H1 (cell line): ENCODE measurements around the gene PAIP2. TPM values are rescaled to one million over a fixed set of nuclear protein-coding genes. Genes with fewer than 3 reads are reported as not detected.

Experiments used
- FOSL1 ChIP-seq: IDR thresholded peaks from 2 replicates; pipeline ENCODE4 v1.6.1; 2011; ENCODE audit warnings: mild to moderate bottlenecking, low read depth, low read length, moderate library complexity; ENCODE audit not compliant: insufficient read depth
- GTF2F1 ChIP-seq: IDR thresholded peaks from 2 replicates; pipeline ENCODE4 v1.6.1; 2012; ENCODE audit warnings: low read depth, low read length, improper control_type of control experiment, borderline replicate concordance
- HDAC6 ChIP-seq: IDR thresholded peaks from one replicate; pipeline ENCODE4 v1.7.1; 2012; ENCODE audit warnings: low read depth, mild to moderate bottlenecking, inconsistent platforms, low read length, moderate library complexity
- SIRT6 ChIP-seq: IDR thresholded peaks from one replicate; pipeline ENCODE4 v1.7.1; 2012; ENCODE audit warnings: low read length, inconsistent platforms
- TAF7 ChIP-seq: optimal IDR thresholded peaks from 2 replicates; pipeline ENCODE3; 2011; ENCODE audit warnings: low read depth, mild to moderate bottlenecking, inconsistent platforms, low read length, moderate library complexity, borderline replicate concordance
- TBP ChIP-seq: IDR thresholded peaks from 2 replicates; pipeline ENCODE4 v1.6.1; 2011; ENCODE audit warnings: low read depth, low read length, improper control_type of control experiment
- TCF12 ChIP-seq: IDR thresholded peaks from 2 replicates; pipeline ENCODE4 v1.6.1; 2011; ENCODE audit warnings: low read depth, mild to moderate bottlenecking, low read length
- YY1 ChIP-seq: IDR thresholded peaks from 2 replicates; pipeline ENCODE4 v1.6.1; 2011; ENCODE audit warnings: low read depth, mild to moderate bottlenecking, low read length
- polyA plus RNA-seq, 7 experiments: library from polyadenylated mRNA; depleted of rRNA in 3 of 7; stranded (reverse) in 5 of 7; unstranded in 2 of 7; fragments of >200 nt in 5 of 7; fragments of 200-250 nt in 2 of 7; gene quantifications; 1 replicate in 5 of 7; 2 replicates in 1 of 7; 4 replicates in 1 of 7; pipeline versions ENCODE4 v1.2.1 to v1.2.3, GENCODE V29; 2011 to 2013; ENCODE audit warnings: missing spikeins in 2 of 7, mixed read lengths in 2 of 7
- total RNA-seq: library from RNA; stranded (reverse); fragmentation: NEBNext Ultra II Directional; extraction: Animal tissue kit (Norgen Biotek cat#: 25700); gene quantifications from 2 replicates; pipeline ENCODE4 v1.2.1, GENCODE V29; 2021
- TF ChIP-seq, protein P1 (sequence below): fragments of 300-600 bp; sonication (generic); IDR thresholded peaks from 2 replicates; pipeline ENCODE4 v1.7.1; 2012; ENCODE audit warnings: low read length, moderate library complexity, mild to moderate bottlenecking, inconsistent platforms; ENCODE audit not compliant: insufficient replicate concordance
- TF ChIP-seq, protein P2 (sequence below): IDR thresholded peaks from 2 replicates; pipeline ENCODE4 v1.6.1; 2012; ENCODE audit warnings: inconsistent platforms

Gene PAIP2
- total and polyA plus RNA-seq, 2 of the 8 experiments (the other 6 are each of a cell fraction or from before 2014, with no cell fraction given): 87.6 to 162 TPM

DNA sequence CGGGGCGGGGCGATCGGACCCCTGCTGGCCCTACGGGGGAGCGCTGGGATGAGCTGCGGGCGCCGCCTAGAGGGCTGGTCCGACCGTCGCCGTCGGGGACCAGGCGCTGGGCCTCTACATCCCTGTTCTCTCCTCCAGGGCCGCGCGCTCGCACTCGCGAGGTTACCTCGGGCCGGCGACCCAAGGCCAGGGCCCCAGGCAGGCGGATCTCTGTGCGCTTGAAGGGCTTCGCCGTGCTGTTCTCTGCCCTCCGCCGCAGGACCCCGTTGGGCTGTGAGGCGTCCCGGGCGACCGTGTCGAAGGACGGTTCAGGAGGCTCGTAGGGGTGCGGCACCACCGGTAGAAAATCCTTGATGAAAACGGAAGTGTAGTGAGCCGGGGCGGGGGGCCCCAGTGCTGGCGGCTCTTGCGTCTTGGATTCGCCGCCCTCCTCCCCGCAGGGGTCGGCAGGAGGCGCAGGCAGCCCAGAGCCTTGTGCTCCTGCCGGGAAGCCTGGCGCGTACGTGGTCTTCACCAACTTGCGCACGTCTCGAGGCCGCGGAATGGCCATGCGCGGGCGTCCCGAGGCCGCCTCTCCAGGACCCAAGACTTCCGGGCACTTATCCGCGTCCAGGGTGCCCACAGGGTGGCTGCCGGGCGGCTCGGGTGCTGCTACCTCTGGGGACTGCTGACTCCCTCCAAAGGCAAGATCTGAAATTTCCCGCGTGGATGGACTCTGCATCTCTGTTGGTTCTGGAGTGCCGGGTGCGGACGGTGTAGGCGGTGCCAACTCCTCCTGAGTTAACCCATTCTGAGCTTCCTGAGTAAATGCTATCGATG lies 51.2 kb downstream of the PAIP2 start (continued):
- TF ChIP-seq, protein P1, sequence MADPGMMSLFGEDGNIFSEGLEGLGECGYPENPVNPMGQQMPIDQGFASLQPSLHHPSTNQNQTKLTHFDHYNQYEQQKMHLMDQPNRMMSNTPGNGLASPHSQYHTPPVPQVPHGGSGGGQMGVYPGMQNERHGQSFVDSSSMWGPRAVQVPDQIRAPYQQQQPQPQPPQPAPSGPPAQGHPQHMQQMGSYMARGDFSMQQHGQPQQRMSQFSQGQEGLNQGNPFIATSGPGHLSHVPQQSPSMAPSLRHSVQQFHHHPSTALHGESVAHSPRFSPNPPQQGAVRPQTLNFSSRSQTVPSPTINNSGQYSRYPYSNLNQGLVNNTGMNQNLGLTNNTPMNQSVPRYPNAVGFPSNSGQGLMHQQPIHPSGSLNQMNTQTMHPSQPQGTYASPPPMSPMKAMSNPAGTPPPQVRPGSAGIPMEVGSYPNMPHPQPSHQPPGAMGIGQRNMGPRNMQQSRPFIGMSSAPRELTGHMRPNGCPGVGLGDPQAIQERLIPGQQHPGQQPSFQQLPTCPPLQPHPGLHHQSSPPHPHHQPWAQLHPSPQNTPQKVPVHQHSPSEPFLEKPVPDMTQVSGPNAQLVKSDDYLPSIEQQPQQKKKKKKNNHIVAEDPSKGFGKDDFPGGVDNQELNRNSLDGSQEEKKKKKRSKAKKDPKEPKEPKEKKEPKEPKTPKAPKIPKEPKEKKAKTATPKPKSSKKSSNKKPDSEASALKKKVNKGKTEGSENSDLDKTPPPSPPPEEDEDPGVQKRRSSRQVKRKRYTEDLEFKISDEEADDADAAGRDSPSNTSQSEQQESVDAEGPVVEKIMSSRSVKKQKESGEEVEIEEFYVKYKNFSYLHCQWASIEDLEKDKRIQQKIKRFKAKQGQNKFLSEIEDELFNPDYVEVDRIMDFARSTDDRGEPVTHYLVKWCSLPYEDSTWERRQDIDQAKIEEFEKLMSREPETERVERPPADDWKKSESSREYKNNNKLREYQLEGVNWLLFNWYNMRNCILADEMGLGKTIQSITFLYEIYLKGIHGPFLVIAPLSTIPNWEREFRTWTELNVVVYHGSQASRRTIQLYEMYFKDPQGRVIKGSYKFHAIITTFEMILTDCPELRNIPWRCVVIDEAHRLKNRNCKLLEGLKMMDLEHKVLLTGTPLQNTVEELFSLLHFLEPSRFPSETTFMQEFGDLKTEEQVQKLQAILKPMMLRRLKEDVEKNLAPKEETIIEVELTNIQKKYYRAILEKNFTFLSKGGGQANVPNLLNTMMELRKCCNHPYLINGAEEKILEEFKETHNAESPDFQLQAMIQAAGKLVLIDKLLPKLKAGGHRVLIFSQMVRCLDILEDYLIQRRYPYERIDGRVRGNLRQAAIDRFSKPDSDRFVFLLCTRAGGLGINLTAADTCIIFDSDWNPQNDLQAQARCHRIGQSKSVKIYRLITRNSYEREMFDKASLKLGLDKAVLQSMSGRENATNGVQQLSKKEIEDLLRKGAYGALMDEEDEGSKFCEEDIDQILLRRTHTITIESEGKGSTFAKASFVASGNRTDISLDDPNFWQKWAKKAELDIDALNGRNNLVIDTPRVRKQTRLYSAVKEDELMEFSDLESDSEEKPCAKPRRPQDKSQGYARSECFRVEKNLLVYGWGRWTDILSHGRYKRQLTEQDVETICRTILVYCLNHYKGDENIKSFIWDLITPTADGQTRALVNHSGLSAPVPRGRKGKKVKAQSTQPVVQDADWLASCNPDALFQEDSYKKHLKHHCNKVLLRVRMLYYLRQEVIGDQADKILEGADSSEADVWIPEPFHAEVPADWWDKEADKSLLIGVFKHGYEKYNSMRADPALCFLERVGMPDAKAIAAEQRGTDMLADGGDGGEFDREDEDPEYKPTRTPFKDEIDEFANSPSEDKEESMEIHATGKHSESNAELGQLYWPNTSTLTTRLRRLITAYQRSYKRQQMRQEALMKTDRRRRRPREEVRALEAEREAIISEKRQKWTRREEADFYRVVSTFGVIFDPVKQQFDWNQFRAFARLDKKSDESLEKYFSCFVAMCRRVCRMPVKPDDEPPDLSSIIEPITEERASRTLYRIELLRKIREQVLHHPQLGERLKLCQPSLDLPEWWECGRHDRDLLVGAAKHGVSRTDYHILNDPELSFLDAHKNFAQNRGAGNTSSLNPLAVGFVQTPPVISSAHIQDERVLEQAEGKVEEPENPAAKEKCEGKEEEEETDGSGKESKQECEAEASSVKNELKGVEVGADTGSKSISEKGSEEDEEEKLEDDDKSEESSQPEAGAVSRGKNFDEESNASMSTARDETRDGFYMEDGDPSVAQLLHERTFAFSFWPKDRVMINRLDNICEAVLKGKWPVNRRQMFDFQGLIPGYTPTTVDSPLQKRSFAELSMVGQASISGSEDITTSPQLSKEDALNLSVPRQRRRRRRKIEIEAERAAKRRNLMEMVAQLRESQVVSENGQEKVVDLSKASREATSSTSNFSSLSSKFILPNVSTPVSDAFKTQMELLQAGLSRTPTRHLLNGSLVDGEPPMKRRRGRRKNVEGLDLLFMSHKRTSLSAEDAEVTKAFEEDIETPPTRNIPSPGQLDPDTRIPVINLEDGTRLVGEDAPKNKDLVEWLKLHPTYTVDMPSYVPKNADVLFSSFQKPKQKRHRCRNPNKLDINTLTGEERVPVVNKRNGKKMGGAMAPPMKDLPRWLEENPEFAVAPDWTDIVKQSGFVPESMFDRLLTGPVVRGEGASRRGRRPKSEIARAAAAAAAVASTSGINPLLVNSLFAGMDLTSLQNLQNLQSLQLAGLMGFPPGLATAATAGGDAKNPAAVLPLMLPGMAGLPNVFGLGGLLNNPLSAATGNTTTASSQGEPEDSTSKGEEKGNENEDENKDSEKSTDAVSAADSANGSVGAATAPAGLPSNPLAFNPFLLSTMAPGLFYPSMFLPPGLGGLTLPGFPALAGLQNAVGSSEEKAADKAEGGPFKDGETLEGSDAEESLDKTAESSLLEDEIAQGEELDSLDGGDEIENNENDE: no peak
- TF ChIP-seq SIRT6: no peak
- TF ChIP-seq TBP: no peak
- TF ChIP-seq HDAC6: no peak
- no peak for TF ChIP-seq YY1
- TF ChIP-seq TAF7: peak; percentile 46
- TF ChIP-seq TCF12: no peak
- TF ChIP-seq GTF2F1: no peak
- TF ChIP-seq, protein P2, sequence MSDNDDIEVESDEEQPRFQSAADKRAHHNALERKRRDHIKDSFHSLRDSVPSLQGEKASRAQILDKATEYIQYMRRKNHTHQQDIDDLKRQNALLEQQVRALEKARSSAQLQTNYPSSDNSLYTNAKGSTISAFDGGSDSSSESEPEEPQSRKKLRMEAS: peak; percentile 73
- TF ChIP-seq FOSL1: no peak
